ENCODE data around the gene ETS1.

ETS1 gene

DNA sequence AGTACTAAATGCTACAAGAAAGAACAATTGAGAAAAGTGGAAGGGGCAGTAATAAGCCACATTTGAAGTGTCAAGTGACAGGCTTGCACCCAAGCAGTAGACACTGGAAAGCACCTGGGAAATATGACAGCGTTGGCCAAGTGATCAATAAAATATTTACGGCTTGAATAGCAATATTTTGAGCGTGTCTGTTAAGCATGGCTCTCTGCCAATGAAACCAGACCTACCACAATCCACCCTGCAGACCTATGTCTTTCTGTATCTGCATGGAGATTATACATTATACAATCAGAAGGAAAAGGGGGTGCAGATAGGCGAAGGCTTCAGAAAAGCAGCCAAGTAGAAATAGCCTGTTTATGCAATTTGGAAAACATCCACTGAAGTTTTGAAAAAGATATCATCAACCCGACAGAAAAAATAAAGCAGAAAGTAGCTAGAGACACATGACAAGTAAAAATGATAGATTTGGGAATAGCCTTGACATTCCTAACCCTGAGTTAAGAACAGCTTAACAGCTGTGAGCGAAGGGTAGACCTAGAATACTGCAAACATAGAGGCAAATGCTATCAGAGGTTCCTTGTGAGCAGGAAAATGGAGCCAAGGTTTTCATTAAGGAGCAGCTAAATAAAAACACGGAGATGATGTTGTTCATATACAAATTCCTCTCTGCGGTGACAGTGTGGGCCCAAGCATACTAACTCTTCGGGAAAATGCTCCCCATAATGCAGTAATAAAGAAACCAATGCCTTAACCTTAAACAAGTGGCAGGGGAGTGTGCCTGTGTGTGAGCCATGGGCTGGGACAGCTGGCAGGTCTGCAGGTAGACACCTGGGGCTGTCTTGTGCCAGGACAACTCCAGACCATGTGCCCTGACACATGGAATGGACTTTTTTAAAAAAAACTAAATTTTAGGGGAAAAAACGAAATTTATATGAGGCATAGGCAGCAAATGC, 71.3 kb downstream of the ETS1 start:
- no peak for DNase-seq

DNA sequence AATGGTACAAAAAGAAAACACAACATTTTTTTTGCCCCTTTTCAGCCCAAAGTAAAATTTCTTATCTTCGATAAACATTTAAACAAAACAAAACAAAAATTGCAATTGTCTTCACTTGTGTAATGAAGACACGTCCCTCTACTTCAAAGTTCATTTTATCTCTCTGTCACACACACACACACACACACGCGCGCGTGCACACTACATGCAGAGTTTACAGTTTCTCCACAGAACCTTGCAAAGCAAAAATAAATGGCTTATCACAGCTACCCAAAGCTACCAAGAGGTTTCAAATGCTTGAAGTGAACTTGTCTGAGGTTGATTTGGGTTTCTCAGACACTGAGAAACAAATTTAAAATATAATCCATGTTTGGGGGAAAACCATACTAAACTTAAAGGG, 72.3 kb downstream of the ETS1 start:
- DNase-seq = peak; percentile 34

DNA sequence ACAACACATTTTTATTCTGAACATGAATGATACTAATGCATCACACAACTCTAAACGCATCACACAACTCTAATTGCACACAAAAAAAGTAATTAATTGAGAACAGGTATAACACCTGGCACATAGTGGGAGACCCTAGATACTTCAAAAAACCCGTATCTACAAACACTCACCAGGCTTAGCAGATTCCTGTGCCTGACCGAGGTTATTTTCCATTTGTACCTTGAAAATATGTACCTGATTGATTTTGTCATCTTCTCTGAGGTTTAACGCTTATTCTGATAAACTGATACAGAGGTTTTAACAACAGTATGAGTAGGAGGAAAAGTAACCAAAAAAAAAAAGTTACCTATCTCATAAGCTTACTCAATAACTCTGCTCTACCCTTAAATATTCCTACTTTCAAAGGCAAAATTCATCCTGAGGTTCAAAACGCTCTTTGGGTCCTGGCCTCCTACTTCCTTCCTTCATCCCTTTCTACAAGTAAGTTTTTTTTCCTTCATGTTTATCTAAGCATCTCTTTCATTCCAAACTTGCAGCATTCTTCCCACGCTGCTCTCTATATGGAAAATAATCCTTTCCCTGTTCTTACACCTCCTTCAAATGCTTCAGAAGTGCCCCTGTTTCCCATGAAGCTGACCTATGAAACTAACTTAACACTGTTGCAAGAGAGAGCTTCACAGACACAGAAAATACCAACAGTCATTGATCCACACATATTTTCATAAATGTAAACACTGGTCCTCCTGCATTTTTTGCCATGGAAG, 73.3 kb downstream of the ETS1 start:
- no peak for DNase-seq

DNA sequence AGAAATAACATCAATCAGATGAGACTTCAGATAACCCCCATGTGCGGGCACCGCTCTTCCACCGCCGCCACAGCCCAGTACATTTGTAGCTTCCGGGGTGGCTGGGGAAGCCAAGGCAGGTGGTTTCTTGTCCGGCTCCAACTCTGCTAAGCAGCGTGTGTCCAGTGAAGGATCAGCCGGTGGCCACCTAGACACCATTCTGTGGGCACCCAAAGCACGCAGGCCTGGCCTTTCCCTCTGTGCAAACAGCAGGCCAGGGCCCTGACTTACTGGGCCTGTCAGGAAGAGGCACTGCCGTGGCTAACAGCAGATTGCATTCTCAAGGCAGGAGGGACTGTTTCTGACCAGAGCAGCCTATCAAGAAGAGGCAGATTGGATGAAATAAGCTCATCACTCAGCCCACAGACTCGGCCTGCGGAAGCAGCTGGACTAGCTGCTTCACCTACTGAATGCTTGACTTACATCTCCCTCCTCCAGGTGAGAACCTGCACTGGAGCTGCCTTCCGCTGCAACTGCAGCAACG, 74.8 kb downstream of the ETS1 start:
- DNase-seq = no peak

DNA sequence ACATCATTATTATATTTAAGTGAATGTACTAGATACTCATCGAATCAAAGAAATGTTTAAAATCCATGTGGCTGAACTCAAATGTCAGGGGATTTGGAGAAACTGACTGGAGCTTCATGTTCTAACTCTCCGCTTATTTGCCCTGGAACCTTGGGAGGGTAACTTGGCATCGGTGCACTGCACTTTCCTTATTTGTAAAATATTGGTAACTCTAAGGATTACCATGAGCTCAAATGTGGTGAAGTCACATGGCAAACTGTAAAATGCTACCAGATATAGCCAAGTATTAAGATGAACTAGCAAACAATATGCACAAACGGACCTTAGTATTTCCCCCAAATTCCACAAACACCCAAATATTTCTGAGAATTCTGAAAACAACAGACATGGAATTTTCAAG, 75.6 kb downstream of the ETS1 start:
- no peak for DNase-seq

DNA sequence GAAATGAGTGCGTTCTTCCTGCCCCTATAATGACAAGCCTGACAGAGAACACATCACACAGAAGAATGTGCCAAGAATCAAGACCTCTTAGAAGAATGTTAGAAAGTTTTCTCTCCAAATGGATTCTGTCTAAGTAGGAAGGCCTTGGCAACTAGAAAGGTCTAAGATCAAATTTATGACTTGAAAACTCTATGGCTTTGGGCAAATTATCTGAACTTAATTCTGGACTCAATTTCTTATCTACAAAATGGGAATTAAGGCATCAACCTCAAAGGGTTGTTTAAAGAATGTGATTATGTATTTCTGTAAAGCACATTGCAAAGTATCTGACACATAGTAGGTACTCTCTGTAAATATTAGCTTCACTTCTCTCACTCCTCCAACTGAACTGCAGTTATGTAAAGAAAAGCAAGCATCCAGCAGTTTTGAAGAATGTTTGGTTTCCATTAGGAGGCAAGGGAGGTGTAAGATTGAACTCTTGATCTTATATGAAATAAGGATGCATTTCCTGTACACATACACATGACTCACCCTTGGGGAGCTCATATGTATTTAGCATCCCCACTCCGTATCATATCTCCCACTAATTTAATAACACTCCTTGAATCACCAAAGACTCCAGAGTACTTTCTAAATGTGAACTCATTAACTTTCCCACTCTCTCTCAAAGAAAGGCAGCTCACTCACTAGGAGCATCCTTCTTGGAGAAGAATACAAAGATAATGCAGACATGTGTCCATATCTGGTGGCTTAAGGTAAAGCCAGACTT, 77.6 kb downstream of the ETS1 start:
- DNase-seq = no peak

DNA sequence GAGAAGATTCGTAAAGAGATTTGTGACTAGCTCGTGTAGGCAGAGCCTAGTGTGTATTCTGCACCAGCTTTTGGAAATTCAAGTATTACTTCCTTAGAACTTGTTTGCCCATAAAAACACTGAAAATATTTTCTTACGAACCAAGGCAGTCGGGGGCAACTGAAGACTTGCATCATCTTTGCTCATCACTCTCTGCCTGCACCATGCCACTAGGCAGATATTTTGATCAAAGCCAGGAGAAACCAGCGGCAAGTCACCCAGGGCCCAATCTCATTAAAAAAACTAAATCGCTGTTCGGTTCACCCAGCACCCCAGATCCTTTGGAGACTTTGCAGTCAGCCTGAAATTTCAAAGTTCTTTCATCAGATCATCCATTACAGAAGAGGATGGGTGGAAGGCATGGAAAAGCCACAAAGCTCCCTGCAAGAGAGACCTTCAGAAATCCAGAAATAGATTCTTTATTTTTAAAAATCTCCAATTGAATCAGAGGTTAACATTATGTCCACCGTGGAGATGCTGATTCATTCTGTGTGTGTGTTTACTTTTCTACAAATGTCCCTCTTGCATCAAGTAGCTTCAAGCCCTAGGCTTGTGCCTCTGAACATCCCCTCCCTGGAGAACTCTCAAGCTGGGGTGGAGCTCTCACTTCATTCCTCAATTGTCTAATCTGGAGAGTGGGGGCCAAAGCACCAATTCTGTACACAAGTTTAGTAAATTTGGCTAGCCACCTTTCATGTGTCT, 78.4 kb downstream of the ETS1 start:
- DNase-seq = no peak

DNA sequence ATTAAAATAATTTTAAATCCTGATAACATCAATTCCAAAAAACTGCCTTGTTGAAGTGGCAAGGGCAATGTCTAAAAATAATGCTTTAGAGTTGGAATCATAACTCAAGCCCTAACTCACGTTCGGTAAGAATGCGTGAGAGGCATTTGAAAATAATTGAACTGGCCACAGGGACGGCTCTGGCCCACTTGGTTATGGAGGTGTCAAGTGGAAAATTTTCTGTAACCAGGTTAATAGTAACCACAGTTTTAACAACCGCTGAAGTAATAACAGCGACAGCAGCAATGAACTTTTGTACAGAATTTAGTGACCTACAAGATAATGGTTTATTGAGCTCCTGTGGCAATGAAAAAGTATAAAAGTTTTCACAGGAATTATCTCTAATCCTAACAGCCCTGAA, 79.4 kb downstream of the ETS1 start:
- DNase-seq = no peak

DNA sequence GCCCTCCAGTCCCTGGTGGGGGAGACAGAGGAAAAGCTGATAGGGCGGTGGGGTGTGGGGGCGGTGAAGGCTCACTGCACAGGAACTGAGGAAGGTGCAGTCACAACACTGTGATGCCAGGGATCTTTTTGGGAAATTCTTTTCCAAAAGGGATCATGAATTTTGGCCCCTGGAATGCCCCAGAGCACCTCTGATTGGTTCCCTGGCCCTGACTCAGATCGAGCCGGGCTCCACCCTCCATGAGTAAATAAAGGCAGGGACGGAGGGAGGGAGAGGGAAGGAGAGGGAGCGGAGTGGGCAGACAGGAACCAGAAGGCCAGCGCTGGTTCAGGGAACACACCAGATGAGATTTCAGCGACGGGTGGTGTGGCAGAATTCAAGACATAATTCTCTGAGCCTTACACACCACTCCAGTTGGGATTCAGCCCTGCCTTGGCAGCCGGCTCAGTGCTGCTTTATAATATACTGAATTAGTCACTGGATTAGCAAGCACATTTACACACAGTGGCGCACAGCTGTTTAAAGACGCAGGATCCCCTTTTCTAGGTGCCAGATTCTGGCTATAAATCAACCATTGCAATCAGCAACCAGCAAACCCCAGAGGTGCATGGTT, 80.3 kb downstream of the ETS1 start:
- DNase-seq = peak; percentile 37

DNA sequence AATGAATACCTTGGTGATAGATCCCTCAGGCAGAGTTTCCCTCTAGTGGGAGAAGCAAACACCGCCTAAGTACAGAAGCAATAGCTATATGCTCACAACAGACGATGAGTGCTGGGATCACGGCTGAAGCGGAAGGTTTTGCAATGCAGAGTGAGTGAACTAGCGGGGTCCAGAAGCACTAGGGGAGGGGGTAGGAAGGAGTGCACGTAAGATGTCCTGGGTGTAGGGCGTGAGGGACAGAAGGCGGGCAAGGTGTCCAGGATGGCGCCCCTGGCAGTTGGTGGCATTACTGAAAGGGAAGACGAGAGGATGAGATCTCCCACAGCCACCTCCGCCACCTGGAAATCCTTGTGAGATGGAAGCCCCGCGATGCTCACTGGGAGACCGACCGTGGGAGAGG, 81.0 kb downstream of the ETS1 start:
- no peak for DNase-seq

DNA sequence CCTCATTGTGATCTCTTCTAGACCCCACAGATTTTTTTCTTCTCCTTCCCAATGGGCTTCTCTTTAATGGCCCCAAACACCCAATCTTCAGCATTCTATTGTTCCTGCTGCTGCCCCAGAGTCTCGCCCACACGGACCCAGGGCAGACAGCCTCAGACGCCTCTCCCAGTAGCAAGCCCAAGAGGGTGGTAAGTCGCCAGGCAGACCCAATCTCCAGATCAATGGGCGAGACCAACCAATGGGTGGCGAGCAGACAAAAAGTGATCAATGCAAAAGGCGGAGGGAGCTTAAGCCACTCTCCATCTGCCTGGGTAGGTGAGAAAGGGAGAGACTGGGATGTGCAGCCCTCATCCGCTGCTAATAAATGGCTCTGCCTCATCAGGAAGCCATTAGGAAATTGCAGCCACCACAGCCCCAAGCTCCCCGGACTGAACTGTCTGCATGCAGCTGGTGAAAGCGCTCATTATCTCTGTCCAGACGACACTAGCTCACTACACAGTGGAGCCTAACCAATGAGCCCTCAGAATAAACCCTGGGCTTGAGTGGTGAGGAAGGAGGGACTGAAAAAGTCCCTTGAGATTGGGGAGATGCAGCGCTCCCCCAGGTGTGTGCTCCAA, 81.8 kb downstream of the ETS1 start:
- no peak for DNase-seq

DNA sequence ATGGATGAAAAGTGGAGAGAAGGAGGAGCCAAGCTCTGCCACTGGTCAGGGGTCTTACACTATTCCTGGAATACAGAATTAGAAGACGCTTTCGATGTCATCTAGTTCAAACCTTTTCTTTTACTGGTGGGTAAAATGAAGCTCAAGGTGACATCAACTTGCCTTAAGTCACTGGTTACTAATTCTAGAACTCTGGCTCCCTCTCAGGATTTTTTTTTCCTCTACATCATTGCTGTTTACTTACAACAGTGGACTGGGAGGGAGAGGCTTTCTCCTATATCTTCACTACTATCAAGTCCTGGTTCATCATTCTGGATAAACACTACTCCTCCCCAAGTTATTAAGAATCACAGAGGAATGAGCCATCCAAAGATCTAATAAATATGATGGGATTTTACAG, 82.9 kb downstream of the ETS1 start:
- DNase-seq = no peak

DNA sequence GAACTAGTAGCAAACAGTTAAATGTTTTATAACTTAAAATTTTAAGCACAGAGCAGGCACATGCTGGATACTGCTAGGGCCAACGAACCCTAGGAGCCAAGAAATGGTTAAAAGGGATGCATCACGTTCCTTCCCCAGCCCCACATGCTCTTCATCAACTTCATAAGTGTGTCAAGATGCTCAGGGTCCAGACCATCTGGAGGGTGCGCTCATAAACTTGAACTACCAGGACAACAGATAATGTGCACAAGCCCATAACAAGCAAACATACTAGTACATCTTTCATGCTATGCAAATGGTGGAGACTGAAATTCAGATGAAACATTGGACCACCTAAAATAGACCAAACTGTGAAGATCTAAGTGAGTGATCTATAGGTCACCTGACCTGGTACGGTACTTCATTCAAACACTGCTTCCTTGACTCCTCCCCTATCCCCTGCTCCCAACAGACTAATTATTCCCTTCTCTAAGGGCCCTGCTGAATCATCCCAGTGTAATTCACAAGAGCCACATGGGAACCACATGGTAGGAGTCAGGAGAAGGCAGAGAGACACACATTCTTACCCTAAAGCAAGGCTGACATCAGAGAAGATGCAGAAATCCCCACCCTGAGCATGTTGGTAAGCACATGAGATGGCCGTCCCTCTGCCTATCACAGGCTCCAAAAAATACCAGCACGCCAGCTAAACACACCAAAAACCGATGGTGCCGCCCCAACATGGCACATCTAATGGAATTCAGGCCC, 83.9 kb downstream of the ETS1 start:
- no peak for DNase-seq

DNA sequence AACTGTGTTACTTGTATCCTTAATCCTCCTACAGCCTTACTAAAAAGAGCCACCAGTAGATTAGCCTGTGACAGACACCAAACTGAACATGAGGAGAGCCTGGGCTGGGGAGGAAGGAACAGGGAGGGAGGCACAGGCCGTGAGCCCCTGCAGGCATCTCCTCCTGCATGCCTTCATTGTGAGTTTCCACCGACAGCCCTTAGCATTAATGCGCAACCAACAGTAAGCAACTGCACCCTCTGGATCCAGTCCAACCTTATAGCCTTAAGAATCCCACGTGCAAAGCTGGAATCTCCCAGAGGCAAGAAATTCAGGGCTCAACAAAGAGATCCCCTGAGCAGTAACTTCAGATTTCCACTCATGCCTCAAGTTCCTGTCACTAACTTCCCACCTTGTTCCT, 84.6 kb downstream of the ETS1 start:
- DNase-seq = no peak

DNA sequence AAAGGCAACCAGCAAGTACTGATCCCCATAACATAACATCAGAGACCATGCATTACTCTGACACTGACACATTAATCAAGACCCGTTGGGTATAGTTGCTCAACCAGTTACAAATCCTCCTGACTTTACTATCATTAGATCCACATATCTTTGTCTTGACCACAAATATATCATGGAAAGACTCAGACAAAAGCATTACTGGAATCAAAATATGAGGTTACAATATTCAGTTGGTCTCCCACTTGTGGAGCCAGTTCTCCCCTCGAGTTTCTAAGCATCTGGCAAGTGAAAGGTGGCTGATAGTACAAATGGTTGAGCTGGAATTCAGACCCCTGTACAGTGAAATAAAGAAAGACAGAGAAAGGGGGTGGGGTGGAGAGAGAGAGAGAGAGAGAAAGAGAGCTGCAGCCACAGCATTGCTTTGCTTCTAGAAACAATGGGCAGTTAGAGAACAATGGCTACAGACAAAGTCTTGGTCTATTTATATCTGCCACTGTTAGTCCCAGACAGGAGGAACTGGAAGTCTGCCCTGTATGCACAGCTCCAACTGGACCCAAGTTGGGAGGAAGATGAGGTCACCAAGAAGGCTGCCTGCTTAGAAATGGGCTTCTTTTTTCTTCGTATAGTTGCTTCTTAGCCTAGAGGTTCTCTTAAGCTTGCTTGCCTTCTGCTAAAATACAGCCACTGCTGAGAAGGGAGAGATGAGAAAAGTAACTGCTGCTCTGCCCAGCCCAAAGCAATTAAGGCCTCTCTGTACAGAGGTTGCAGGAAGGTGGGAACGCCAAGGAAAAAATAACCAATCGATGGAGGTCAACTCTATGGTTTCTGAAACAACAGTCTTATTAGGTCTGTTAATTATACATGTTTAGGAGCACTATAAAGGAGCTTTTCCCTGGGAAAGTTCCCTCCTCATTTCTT, 85.5 kb downstream of the ETS1 start:
- DNase-seq = no peak

DNA sequence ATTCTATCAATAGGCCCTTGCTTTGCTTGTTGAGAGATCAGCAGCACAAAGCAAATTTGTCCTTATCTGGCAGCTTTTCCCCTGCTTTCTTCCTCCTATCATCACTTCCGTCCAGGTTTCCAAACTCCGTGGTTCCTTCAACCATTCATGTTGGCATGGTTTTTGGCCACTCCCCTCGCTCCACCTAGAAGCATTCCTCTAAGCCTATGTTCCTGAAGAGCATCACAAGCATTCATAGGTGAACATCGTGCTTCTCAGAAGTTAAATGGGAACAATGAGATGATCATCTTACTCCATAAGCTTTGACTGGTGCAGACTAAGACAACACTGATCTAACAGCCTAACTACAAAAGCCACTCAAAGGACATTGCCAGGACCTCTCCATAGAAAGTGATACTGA, 86.3 kb downstream of the ETS1 start:
- no peak for DNase-seq

DNA sequence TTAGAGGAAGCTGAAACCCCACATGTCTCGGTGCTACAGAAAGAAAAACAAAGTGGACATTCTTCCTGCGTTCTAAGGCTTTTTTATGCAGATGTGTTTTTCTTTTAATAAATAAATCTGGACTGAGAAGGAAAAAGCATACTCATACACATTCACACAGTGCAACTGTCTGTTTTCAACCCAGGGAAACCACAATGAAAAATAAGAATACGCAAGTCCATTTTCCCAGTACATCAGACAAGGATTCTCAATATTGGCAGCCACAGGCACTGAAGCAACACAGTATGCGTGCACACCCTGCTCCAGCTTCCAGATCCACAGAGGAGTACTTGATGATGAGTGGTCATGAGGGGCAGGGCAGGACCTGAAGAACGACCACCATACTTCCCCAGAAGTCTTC, 86.9 kb downstream of the ETS1 start:
- DNase-seq = no peak

DNA sequence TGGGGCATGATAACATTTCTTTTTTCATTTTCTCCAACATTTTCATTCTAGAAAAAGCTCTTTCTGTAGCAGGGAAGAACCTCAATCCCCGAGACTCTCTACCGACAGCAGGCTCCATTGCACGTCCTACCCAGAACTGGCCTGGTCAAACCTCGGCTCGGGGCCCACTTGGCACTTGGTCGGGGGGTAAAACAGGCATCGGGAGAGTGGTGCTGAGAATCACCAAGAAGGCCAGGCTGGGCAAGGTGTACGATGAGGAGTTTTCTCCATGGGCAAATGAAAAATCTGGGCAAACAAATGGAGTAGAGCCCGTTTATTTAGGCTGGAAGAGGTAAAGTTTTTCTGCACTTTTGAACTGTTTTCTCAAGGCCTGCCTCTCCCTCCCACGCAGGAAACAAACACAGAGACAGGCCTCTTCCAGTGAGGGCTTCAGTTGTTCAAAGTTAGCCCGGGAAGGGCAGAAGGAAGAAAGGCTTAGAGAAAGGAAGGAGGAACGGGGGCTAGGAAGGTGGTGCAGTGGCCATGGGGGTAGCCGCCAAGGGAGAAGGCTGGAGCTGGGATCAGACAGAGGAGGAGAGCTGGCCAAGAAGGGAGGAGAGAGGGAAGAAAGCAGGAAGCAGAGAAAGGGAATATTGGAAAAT, 87.6 kb downstream of the ETS1 start:
- DNase-seq = no peak

DNA sequence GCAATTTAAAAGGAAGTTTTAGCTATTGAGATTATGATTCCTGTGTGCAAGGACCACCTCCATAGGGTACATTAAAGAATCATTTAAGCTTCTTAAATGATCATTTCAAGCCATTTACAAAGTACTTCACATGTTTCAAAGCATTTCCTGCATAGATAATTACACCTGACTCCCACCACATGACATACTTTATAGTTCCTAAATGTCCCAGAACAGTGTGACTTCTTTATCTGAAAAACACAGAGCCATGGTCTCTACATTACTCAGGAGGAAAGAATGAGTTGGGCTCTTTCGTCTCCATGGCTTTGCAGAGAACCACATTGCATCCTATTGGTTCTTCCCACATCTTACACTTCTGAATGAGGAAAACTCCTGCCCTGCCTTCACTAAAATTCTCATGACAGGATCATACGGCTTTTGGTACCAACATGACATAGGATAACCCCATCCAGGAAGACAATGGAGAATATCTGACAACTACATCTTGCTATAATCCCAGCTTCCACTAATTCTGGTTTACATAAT, 88.6 kb downstream of the ETS1 start:
- no peak for DNase-seq

All from hematopoietic multipotent progenitor cell treated with erythropoietin and hydrocortisone succinate and interleukin-3 and kit ligand, for 6 days (in vitro differentiated cells).